PC-3 (cell line): Measurements from ENCODE around the gene HOXC5. TPM values are rescaled to one million over a fixed set of nuclear protein-coding genes. Genes with fewer than 3 reads are reported as not detected.

Source experiments
- ATAC-seq: fragments of 200-7000 bp; cut with Tn5 transposase; 2 replicates; pipeline ENCODE4 v1.9.1; 2020; ENCODE audit warnings: mild to moderate bottlenecking, moderate library complexity
- BruUV-seq: library from RNA; stranded (reverse); fragments of 400-500 nt; replicated peaks from 2 replicates; lab custom pipeline; 2021; lab: Mats Ljungman, UMichigan
- CTCF ChIA-PET: fragments of 300-600 bp; sonication (Branson Sonifier 250); formaldehyde crosslinking; loops from one replicate; lab custom pipeline; 2022; ENCODE audit warnings: antibody characterized with exemption; lab: Charles Lee
- POLR2A ChIA-PET: fragments of 300-600 bp; sonication (Branson Sonifier 250); formaldehyde crosslinking; loops from one replicate; lab custom pipeline; 2022; ENCODE audit warnings: antibody characterized with exemption; ENCODE audit not compliant: unreplicated experiment; lab: Charles Lee
- DNase-seq: peaks from one replicate; pipeline ENCODE4 v3.0.0-alpha.2; 2015
- H2AFZ ChIP-seq: fragments of 300-600 bp; sonication (generic); 2 replicates; pipeline ENCODE4 v1.6.0; 2016; ENCODE audit warnings: antibody characterized with exemption, low read length
- H3F3A ChIP-seq: fragments of 300-600 bp; sonication (generic); one replicate; pipeline ENCODE4 v1.6.0; 2017; ENCODE audit warnings: antibody characterized with exemption, low read length, control low read depth, mild to moderate bottlenecking; ENCODE audit not compliant: unreplicated experiment
- H3K27ac ChIP-seq: fragments of 300-600 bp; sonication (generic); 2 replicates; pipeline ENCODE4 v1.5.1; 2016; ENCODE audit warnings: mild to moderate bottlenecking, low read length
- H3K27me3 ChIP-seq: fragments of 300-600 bp; sonication (generic); 2 replicates; pipeline ENCODE4 v1.6.1; 2016; ENCODE audit warnings: low read length, mixed read lengths
- H3K36me3 ChIP-seq: fragments of 300-600 bp; sonication (generic); 2 replicates; pipeline ENCODE4 v1.6.1; 2016; ENCODE audit warnings: low read depth, mixed run types, low read length, mixed read lengths
- H3K4me1 ChIP-seq: fragments of 300-600 bp; sonication (generic); 2 replicates; pipeline ENCODE4 v1.5.1; 2016; ENCODE audit warnings: low read length; ENCODE audit not compliant: insufficient read depth
- H3K4me2 ChIP-seq: fragments of 300-600 bp; sonication (generic); 2 replicates; pipeline ENCODE4 v1.6.0; 2016; ENCODE audit warnings: low read length
- H3K4me3 ChIP-seq: fragments of 300-600 bp; sonication (generic); 2 replicates; pipeline ENCODE4 v1.5.1; 2016; ENCODE audit warnings: mild to moderate bottlenecking, low read length, mixed read lengths
- H3K79me2 ChIP-seq: fragments of 300-600 bp; sonication (generic); 2 replicates; pipeline ENCODE4 v1.6.1; 2017; ENCODE audit warnings: low read length, mixed read lengths
- H3K9ac ChIP-seq: fragments of 300-600 bp; sonication (generic); 2 replicates; pipeline ENCODE4 v1.6.0; 2016; ENCODE audit warnings: mild to moderate bottlenecking, low read length
- H3K9me2 ChIP-seq: fragments of 300-600 bp; sonication (generic); replicated peaks from 2 replicates; pipeline ENCODE4 v1.6.1; 2016; ENCODE audit warnings: mixed run types, low read length, mixed read lengths
- H3K9me3 ChIP-seq: fragments of 300-600 bp; sonication (generic); 2 replicates; pipeline ENCODE4 v1.6.1; 2016; ENCODE audit warnings: low read length, mixed read lengths
- H4K20me1 ChIP-seq: fragments of 300-600 bp; sonication (generic); 2 replicates; pipeline ENCODE4 v1.6.1; 2016; ENCODE audit warnings: low read length, mixed read lengths
- CTCF ChIP-seq: fragments of 300-600 bp; sonication (generic); conservative IDR thresholded peaks from 2 replicates; pipeline ENCODE4 v1.5.1; 2017; ENCODE audit warnings: antibody characterized with exemption, low read depth, mild to moderate bottlenecking, low read length
- EZH2 ChIP-seq: fragments of 300-600 bp; sonication (generic); IDR thresholded peaks from one replicate; pipeline ENCODE4 v1.6.1; 2017; ENCODE audit warnings: antibody characterized with exemption, mild to moderate bottlenecking, low read length; ENCODE audit not compliant: unreplicated experiment
- EZH2phosphoT487 ChIP-seq: fragments of 300-600 bp; sonication (generic); IDR thresholded peaks from 2 replicates; pipeline ENCODE4 v1.6.1; 2018; ENCODE audit warnings: mild to moderate bottlenecking, antibody characterized with exemption, low read length, borderline replicate concordance
- intact Hi-C: fragments of 100-400 bp; cut with micrococcal nuclease; formaldehyde crosslinking; loops from 2 replicates; pipeline ENCODE4 v1.9.0; 2023
- total RNA-seq: library from RNA; depleted of rRNA; stranded (reverse); fragments of >200 nt; gene quantifications from 2 replicates; pipeline ENCODE4 v1.2.3, GENCODE V29; 2014

The HOXC5 gene
- total RNA-seq, 1 experiment from 2014 or later, result 0.26 TPM

- Histone ChIP-seq H3K4me2 (peak overlapping the region; percentile 98), H3K9ac (peak overlapping the region; percentile 94), H3K79me2 (peaks cover 81% of the 10 kb centered on the region), H3K9me3 (no peaks in the 10 kb centered on the region), H2AFZ (peak overlapping the region; percentile 80), H3K27ac (peak overlapping the region; percentile 86), H3K4me3 (peak overlapping the region; percentile 78), H3K27me3 (no peaks in the 10 kb centered on the region), H4K20me1 (no peaks in the 10 kb centered on the region), H3K4me1 (peaks cover 37% of the 10 kb centered on the region), H3K36me3 (no peaks in the 10 kb centered on the region), H3K9me2 (no peaks in the 10 kb centered on the region), H3F3A (no peaks in the 10 kb centered on the region)
- ChIA-PET CTCF (interaction anchor here (0.5 to 0.7 kb wide), 2 partner anchors 10 to 13 kb away, joined by 3 to 13 read pairs; partner anchors contain the start of genes HOXC10 and HOXC8), POLR2A (interaction anchor here (0.6 kb wide), 1 partner anchor 56 kb away, joined by 6 read pairs; no protein-coding TSS in a partner anchor)
- BruUV-seq, result no TSS peak
- no peak for TF ChIP-seq EZH2
- no peak for TF ChIP-seq EZH2phosphoT487
- no peak for TF ChIP-seq CTCF
- ATAC-seq (peak; percentile 70), DNase-seq (peak; percentile 83)
- intact Hi-C loops, result no loop called here
These were observed 37.2 kb upstream of the HOXC5 start for GRCh38 chr12:53995378-53996239.

GRCh38 chr12:53996240-53997203 is 36.3 kb upstream of the HOXC5 start:
- no peaks in the 10 kb centered on the region for H4K20me1 ChIP-seq
- no peaks in the 10 kb centered on the region for H3K36me3 ChIP-seq
- H3K9me2 ChIP-seq, result no peaks in the 10 kb centered on the region
- peak overlapping the region; percentile 94 for H3K9ac ChIP-seq
- ChIA-PET POLR2A (no interaction called here), CTCF (interaction anchor here (0.5 to 0.7 kb wide), 2 partner anchors 11 to 12 kb away, joined by 3 to 13 read pairs; partner anchors contain the start of genes HOXC10 and HOXC8)
- H3K79me2 ChIP-seq, result peaks cover 72% of the 10 kb centered on the region
- TSS peak; percentile 75 for BruUV-seq
- H3K4me2 ChIP-seq, result peak overlapping the region; percentile 98
- intact Hi-C loops, result no loop called here
- H3F3A ChIP-seq, result no peaks in the 10 kb centered on the region
- no peaks in the 10 kb centered on the region for H3K27me3 ChIP-seq
- H3K4me3 ChIP-seq, result peak overlapping the region; percentile 78
- no peak for TF ChIP-seq EZH2
- no peak for TF ChIP-seq CTCF
- no peak for TF ChIP-seq EZH2phosphoT487
- peaks cover 28% of the 10 kb centered on the region for H3K4me1 ChIP-seq
- H3K27ac ChIP-seq, result peak overlapping the region; percentile 86
- DNase-seq, result no peak
- no peaks in the 10 kb centered on the region for H3K9me3 ChIP-seq
- H2AFZ ChIP-seq, result peak overlapping the region; percentile 80
- ATAC-seq, result peak; percentile 8
